ENCODE measurements around the gene C4A.
"Not testable (repeated sequence)": the region's sequence is repeated elsewhere in the genome, so short reads cannot be mapped to it uniquely, and the experiment has no call there.

- not testable (repeated sequence) for TF ChIP-seq CTCF, POLR2A (IDR thresholded peaks at IDR 0.05)
Observed at GRCh38 chr6:32041385-32041784, 59.5 kb downstream of the C4A start.
